Measurements from ENCODE around the gene GABRR1.

DNA sequence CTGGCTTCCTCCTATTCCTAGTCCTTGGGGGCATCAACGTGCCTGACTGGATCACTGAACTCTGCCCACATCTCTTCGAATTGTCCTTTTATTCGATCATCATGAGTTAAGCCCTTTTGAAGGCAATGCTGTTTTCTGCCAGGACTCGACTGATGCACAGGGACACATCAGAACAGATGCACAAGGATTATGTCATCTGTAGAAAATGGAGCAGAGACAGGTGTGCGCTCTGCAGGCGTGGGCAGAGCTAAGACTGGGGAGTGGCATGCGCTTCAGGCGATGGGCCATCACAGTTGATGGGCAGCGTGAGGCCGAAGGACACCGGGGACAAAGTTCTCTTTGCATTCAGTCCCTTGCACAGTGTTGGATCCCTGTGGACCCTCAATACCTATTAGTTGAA is 13.1 kb downstream of the GABRR1 start:
- TF ChIP-seq, protein P1, sequence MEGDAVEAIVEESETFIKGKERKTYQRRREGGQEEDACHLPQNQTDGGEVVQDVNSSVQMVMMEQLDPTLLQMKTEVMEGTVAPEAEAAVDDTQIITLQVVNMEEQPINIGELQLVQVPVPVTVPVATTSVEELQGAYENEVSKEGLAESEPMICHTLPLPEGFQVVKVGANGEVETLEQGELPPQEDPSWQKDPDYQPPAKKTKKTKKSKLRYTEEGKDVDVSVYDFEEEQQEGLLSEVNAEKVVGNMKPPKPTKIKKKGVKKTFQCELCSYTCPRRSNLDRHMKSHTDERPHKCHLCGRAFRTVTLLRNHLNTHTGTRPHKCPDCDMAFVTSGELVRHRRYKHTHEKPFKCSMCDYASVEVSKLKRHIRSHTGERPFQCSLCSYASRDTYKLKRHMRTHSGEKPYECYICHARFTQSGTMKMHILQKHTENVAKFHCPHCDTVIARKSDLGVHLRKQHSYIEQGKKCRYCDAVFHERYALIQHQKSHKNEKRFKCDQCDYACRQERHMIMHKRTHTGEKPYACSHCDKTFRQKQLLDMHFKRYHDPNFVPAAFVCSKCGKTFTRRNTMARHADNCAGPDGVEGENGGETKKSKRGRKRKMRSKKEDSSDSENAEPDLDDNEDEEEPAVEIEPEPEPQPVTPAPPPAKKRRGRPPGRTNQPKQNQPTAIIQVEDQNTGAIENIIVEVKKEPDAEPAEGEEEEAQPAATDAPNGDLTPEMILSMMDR (IDR thresholded peaks at IDR 0.05), result no peak
- TF ChIP-seq POLR2AphosphoS5 (IDR thresholded peaks at IDR 0.05) (no peak), POLR2A (IDR thresholded peaks at IDR 0.05) (no peak)

All from breast epithelium (tissue), 3 donors.